ENCODE results near the gene NOX1. TPM values are rescaled to one million over a fixed set of nuclear protein-coding genes. Genes with fewer than 3 reads are reported as not detected.

The NOX1 gene
- total RNA-seq = not detected

DNA sequence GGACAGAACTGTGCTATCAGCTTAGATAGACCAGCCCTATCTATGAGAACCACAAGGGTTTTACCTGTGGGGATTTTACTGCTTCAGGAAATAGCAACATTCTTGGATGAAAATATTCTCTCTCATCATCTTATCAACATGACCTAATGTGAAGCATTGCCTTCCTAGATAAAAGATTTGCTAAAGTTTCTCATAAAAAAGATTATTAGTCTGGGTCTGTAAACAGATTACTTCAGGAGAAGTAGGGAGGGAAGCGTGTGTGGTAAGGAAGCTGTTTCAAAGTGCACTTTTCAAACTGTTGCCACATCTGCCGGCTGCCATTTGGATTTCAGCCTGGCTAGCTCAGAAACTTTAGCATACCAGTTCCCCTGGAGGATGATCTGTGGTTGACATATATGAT lies at the start of gene NOX1:
Gene NOX1, minus strand, starts transcription at position 35 of the 400 bp plus-strand sequence. CDS start 220 bp downstream, outside the sequence.
- Histone ChIP-seq H3K27me3 (ENCODE audit: insufficient read depth, low read length) (no peaks in the 10 kb centered on the region), H3K4me1 (ENCODE audit: insufficient read depth, low read length) (no peaks in the 10 kb centered on the region), H3K9me3 (ENCODE audit: low read depth, low read length) (no peaks in the 10 kb centered on the region), H3K4me3 (ENCODE audit: low read length) (no peak within 1 kb of the TSS)

GRCh38 chrX:100915562-100915961 lies 41.4 kb upstream of the NOX1 start:
- no peaks in the 10 kb centered on the region for H3K9me3 ChIP-seq (ENCODE audit: low read depth, low read length)
- no peaks in the 10 kb centered on the region for H3K4me1 ChIP-seq (ENCODE audit: insufficient read depth, low read length)
- no peaks in the 10 kb centered on the region for H3K27me3 ChIP-seq (ENCODE audit: insufficient read depth, low read length)
- H3K4me3 ChIP-seq (ENCODE audit: low read length) = no peak overlapping the region

DNA sequence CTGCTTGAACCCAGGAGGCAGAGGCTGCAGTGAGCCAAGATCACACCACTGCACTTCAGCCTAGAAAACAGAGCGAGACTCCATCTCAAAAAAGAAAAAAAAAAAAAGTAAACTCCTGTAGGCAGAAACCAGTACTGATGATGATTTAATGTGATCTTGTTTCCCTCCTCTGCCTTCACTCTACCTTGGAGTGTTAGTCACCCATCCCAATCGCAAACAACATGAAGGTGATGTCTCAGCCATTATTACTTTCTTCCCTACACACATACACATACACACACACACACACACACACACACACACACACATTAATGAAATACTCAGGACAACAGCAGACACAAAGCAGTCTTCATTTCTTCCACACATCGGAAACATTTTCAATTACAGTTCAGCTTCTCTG lies 39.0 kb upstream of the NOX1 start:
- H3K27me3 ChIP-seq (ENCODE audit: insufficient read depth, low read length) = no peaks in the 10 kb centered on the region
- no peaks in the 10 kb centered on the region for H3K9me3 ChIP-seq (ENCODE audit: low read depth, low read length)
- H3K4me3 ChIP-seq (ENCODE audit: low read length) = no peak overlapping the region
- H3K4me1 ChIP-seq (ENCODE audit: insufficient read depth, low read length) = no peaks in the 10 kb centered on the region

GRCh38 chrX:100911731-100912130 lies 37.6 kb upstream of the NOX1 start:
- no peaks in the 10 kb centered on the region for H3K4me1 ChIP-seq (ENCODE audit: insufficient read depth, low read length)
- H3K27me3 ChIP-seq (ENCODE audit: insufficient read depth, low read length) = no peaks in the 10 kb centered on the region
- no peaks in the 10 kb centered on the region for H3K9me3 ChIP-seq (ENCODE audit: low read depth, low read length)
- H3K4me3 ChIP-seq (ENCODE audit: low read length) = no peak overlapping the region

DNA sequence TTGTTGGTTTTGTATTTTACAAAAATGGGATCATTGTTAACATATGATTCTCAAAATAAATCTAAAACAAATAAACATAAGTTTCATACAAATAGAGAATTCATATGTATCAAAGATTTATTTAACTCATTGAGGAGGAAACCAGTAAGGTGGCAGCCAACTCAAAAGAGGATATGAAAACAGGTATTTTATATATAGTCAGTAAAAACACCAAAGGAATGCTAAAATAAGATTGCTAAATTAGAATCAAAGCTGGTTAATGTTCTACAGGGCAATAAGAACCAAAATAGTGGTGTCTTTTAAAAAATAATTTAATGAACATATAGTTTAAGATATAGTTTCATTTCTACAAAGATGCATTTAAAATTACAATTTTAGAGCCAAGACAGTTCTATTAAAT lies 31.5 kb upstream of the NOX1 start:
- Histone ChIP-seq H3K4me3 (ENCODE audit: low read length) (no peak overlapping the region), H3K9me3 (ENCODE audit: low read depth, low read length) (no peaks in the 10 kb centered on the region), H3K27me3 (ENCODE audit: insufficient read depth, low read length) (no peaks in the 10 kb centered on the region), H3K4me1 (ENCODE audit: insufficient read depth, low read length) (no peaks in the 10 kb centered on the region)

GRCh38 chrX:100904433-100904832 lies 30.3 kb upstream of the NOX1 start:
- H3K4me1 ChIP-seq (ENCODE audit: insufficient read depth, low read length) = no peaks in the 10 kb centered on the region
- H3K9me3 ChIP-seq (ENCODE audit: low read depth, low read length) = no peaks in the 10 kb centered on the region
- no peak overlapping the region for H3K4me3 ChIP-seq (ENCODE audit: low read length)
- no peaks in the 10 kb centered on the region for H3K27me3 ChIP-seq (ENCODE audit: insufficient read depth, low read length)

DNA sequence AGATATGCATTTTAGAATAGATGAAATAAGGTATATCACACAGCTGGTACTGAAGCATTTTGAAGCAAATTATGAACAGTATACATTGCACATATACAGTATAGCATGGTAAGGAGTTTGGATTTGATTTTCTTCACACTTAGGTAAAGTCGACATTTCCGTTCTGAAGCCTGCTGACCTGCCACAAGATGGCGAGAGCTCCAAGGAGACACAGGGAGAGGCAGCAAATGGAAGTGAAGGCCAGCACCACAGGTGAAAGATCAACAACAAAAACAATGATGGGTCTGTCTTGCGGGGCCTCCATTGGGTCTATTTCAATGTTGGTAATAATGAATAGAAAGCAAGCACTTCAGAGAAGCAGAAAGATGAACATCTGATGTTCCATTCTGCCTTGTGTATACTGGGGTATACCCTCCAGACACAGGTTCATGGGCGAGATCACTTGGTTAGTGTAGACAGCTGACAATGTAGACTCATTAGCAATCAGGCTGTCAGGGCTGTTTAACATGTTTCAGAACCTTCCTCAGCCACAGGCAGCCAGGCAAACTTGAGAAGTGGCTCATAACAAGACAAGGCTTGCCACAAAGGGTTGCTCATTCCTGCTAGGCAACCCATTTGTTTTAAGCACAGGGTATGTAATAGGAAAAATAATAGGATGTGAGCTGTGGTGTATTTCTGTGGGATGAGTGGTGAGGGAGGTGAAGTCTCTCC lies 21.4 kb upstream of the NOX1 start:
- Histone ChIP-seq H3K27me3 (ENCODE audit: insufficient read depth, low read length) (no peaks in the 10 kb centered on the region), H3K4me1 (ENCODE audit: insufficient read depth, low read length) (no peaks in the 10 kb centered on the region), H3K4me3 (ENCODE audit: low read length) (no peak overlapping the region), H3K9me3 (ENCODE audit: low read depth, low read length) (no peaks in the 10 kb centered on the region)

- no peak overlapping the region for H3K4me3 ChIP-seq (ENCODE audit: low read length)
- no peaks in the 10 kb centered on the region for H3K9me3 ChIP-seq (ENCODE audit: low read depth, low read length)
- H3K27me3 ChIP-seq (ENCODE audit: insufficient read depth, low read length) = no peaks in the 10 kb centered on the region
- H3K4me1 ChIP-seq (ENCODE audit: insufficient read depth, low read length) = no peaks in the 10 kb centered on the region
These were observed 9.5 kb upstream of the NOX1 start for GRCh38 chrX:100883654-100884053.

- H3K27me3 ChIP-seq (ENCODE audit: insufficient read depth, low read length) = no peaks in the 10 kb centered on the region
- no peak overlapping the region for H3K4me3 ChIP-seq (ENCODE audit: low read length)
- H3K4me1 ChIP-seq (ENCODE audit: insufficient read depth, low read length) = no peaks in the 10 kb centered on the region
- no peaks in the 10 kb centered on the region for H3K9me3 ChIP-seq (ENCODE audit: low read depth, low read length)
These were observed 6.2 kb upstream of the NOX1 start for GRCh38 chrX:100880368-100880767.

DNA sequence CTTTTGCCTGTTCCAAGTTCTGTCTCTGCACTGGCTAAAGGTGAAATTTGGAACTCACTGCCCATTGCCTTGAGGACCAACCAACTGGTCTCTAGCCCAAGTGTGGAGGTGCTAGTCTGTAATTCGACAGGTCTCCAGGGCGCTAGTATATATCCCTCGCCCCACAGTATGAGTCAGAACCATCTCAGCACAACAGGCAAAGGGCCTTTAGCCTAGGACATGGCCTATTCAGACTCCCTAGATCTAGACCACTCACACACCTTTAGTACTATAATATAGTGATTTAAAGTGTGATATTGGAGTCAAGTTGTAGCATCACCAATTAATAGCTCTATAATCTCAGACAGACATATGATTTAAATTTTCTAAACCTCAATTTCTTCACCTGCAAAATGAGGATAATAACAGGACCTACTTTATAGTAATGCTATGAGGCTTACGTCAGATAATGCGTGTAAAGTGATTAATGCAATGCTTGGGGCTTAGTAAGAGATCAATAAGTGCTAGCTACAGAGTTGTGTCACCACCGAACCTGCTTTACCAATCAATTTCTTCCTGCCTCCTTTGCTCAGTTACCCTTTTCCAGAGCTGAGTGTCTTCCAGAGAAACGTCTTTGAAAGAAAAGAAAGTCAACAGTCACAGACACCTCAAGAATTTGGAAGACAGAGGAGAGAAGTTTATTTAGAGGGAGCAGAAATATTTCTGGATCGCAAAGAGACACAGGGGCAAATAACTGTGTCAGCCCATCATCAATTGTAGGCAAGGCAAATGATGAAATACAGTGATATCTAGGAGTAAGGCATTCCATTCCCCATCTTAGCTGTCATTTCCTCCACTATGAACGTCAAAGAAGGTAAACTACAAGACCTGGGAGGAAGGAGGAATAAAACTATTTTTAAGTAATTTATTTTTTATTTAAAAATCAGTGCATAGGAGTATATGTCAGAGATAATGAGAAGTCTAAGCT lies 2.3 kb downstream of the NOX1 start:
- no peaks in the 10 kb centered on the region for H3K9me3 ChIP-seq (ENCODE audit: low read depth, low read length)
- H3K4me1 ChIP-seq (ENCODE audit: insufficient read depth, low read length) = no peaks in the 10 kb centered on the region
- H3K27me3 ChIP-seq (ENCODE audit: insufficient read depth, low read length) = no peaks in the 10 kb centered on the region
- H3K4me3 ChIP-seq (ENCODE audit: low read length) = no peak overlapping the region

GRCh38 chrX:100870527-100870926 lies 3.6 kb downstream of the NOX1 start:
- Histone ChIP-seq H3K4me3 (ENCODE audit: low read length) (no peak overlapping the region), H3K4me1 (ENCODE audit: insufficient read depth, low read length) (no peaks in the 10 kb centered on the region), H3K9me3 (ENCODE audit: low read depth, low read length) (no peaks in the 10 kb centered on the region), H3K27me3 (ENCODE audit: insufficient read depth, low read length) (no peaks in the 10 kb centered on the region)

GRCh38 chrX:100868273-100868672 lies 5.9 kb downstream of the NOX1 start:
- Histone ChIP-seq H3K27me3 (ENCODE audit: insufficient read depth, low read length) (no peaks in the 10 kb centered on the region), H3K4me1 (ENCODE audit: insufficient read depth, low read length) (no peaks in the 10 kb centered on the region), H3K9me3 (ENCODE audit: low read depth, low read length) (no peaks in the 10 kb centered on the region)

GRCh38 chrX:100864657-100865391 lies 9.3 kb downstream of the NOX1 start:
- H3K4me1 ChIP-seq (ENCODE audit: insufficient read depth, low read length) = no peaks in the 10 kb centered on the region
- H3K9me3 ChIP-seq (ENCODE audit: low read depth, low read length) = no peaks in the 10 kb centered on the region
- H3K27me3 ChIP-seq (ENCODE audit: insufficient read depth, low read length) = no peaks in the 10 kb centered on the region
- no peak overlapping the region for H3K4me3 ChIP-seq (ENCODE audit: low read length)

More at GRCh38 chrX:100868273-100868672, 5.9 kb downstream of the NOX1 start:
- no peak overlapping the region for H3K4me3 ChIP-seq (ENCODE audit: low read length)

- Histone ChIP-seq H3K4me3 (ENCODE audit: low read length) (no peak overlapping the region), H3K9me3 (ENCODE audit: low read depth, low read length) (no peaks in the 10 kb centered on the region), H3K4me1 (ENCODE audit: insufficient read depth, low read length) (no peaks in the 10 kb centered on the region), H3K27me3 (ENCODE audit: insufficient read depth, low read length) (no peaks in the 10 kb centered on the region)
These were observed 10.8 kb downstream of the NOX1 start for GRCh38 chrX:100863326-100863864.

GRCh38 chrX:100852810-100853209 lies 21.3 kb downstream of the NOX1 start:
- Histone ChIP-seq H3K4me1 (ENCODE audit: insufficient read depth, low read length) (no peaks in the 10 kb centered on the region), H3K4me3 (ENCODE audit: low read length) (no peak overlapping the region), H3K9me3 (ENCODE audit: low read depth, low read length) (no peaks in the 10 kb centered on the region), H3K27me3 (ENCODE audit: insufficient read depth, low read length) (no peaks in the 10 kb centered on the region)
